ENCODE results near the gene FAM76B. TPM values are rescaled to one million over a fixed set of nuclear protein-coding genes. Genes with fewer than 3 reads are reported as not detected.

FAM76B gene
- total RNA-seq, 1 donor from 2014 or later: 6.5 TPM

DNA sequence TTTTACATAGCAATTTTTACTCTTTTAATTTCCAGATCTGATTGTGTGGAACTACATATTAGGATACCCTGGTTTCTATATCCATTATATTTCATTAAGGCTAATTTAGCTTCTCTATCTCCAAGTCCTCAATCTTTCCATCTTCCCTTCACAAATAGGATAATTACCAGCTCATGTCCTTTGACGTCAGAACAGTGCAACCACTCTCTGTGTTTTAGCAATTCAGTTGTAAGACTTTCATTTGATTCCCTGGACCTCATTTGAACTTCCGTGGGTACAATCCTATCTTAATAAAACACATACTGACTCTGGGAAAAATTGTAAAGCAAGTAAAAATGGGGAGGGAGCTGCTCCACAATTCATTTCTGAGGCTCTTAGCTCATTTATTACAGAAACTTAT is 52.8 kb downstream of the FAM76B start:
- Histone ChIP-seq H3K27ac (peak overlapping the region; percentile 47 to 54), H3K4me1 (peaks cover 6 to 11% of the 10 kb centered on the region in 2 donors), H3K36me3 (no peaks in the 10 kb centered on the region), H3K27me3 (no peaks in the 10 kb centered on the region), H3K9me3 (no peaks in the 10 kb centered on the region), H3K4me3 (no peak overlapping the region)
- no peak for DNase-seq (ENCODE audit: low spot score in 2 of 2)
- intact Hi-C loops (cut with DNase I): no loop called here
- TF ChIP-seq, protein P1, sequence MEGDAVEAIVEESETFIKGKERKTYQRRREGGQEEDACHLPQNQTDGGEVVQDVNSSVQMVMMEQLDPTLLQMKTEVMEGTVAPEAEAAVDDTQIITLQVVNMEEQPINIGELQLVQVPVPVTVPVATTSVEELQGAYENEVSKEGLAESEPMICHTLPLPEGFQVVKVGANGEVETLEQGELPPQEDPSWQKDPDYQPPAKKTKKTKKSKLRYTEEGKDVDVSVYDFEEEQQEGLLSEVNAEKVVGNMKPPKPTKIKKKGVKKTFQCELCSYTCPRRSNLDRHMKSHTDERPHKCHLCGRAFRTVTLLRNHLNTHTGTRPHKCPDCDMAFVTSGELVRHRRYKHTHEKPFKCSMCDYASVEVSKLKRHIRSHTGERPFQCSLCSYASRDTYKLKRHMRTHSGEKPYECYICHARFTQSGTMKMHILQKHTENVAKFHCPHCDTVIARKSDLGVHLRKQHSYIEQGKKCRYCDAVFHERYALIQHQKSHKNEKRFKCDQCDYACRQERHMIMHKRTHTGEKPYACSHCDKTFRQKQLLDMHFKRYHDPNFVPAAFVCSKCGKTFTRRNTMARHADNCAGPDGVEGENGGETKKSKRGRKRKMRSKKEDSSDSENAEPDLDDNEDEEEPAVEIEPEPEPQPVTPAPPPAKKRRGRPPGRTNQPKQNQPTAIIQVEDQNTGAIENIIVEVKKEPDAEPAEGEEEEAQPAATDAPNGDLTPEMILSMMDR (IDR thresholded peaks at IDR 0.05): no peak

DNA sequence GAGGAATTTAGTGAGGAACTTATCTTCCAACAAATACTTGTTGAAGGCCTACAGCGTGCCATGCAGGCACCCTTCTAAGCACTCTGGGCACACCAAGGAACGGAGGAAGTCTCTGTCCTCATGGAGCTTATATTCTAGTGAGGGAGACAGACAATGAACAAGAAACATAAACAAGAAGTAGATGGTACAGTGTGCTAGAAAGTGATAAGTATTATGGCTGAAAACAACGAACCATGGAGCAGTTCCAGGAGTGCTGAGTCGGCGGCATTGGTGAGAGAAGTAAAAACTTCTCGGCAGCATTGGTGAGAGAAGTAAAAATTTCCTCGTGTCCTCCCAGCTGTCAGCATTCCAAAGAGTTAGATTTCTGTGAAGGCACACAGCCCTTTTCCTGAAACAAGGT is 53.2 kb downstream of the FAM76B start:
- Histone ChIP-seq H3K4me1 (peaks cover 6 to 11% of the 10 kb centered on the region in 2 donors), H3K27me3 (no peaks in the 10 kb centered on the region), H3K27ac (peak overlapping the region; percentile 47 to 54), H3K36me3 (no peaks in the 10 kb centered on the region), H3K4me3 (no peak overlapping the region), H3K9me3 (no peaks in the 10 kb centered on the region)
- intact Hi-C loops (cut with DNase I): no loop called here
- TF ChIP-seq, protein P1 (IDR thresholded peaks at IDR 0.05): no peak
- no peak for DNase-seq (ENCODE audit: low spot score in 2 of 2)

DNA sequence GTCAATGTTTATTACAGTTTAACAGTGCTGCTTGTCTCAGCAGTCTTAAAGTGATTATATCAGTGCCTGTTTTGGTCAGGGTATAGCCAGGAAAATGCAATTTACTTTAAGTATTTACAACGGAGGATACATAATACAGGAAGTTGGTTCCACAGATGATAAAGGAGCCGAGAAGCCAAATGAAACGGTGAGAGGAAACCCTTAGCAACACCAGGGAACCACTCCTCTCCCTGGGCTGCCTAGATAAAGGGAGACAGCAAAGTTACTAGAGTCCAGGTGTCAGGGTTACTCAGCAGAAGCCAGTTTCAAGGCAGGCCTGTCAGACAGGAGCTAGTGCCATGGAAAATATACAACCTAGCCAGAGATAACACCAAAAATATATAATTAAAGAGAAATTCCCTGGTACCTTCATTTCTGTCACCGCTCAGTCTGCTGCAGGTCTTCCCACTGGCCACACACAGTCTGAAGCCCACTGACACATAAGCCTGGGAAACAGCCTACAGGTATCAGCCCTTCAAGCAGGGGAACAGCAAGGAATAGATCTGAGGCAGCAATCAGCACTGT is 55.5 kb downstream of the FAM76B start:
- Histone ChIP-seq H3K4me3 (no peak overlapping the region), H3K36me3 (no peaks in the 10 kb centered on the region), H3K27me3 (no peaks in the 10 kb centered on the region), H3K9me3 (no peaks in the 10 kb centered on the region), H3K27ac (no peak overlapping the region), H3K4me1 (peaks cover 6 to 11% of the 10 kb centered on the region in 2 donors)
- intact Hi-C loops (cut with DNase I): no loop called here
- TF ChIP-seq, protein P1 (IDR thresholded peaks at IDR 0.05): no peak
- DNase-seq (ENCODE audit: low spot score in 2 of 2): no peak

DNA sequence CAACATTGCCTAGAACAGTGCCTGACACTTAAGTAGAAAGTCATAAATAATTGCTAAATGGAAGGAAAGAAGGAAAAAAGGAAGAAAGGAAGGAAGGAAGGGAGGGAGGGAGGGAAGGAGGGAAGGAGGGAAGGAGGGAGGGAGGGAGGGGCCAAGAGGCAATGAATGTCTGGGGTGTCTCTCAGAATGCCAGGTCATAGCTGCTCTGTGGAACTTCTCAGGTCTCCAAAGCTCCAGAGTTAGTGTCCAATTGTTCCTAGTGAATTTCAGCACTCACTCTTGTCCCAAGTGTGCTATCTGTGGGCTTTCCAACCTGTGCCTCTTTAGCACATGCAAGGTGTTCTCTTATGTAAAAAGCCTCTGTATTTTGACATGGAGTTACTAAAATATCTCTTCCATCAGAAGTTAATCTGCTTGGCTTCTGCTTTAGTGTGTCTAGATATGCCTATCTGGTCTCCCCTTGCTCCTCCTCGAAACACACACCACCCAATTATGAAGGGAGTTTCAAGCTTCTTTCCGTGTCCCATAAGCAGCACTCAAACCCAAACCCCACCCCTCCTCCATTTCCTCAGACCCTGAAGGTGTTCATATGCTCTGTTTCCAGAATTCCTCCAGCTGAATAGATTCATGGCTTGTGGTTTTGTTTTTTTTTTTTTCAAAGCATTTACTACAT is 56.5 kb downstream of the FAM76B start:
- no peaks in the 10 kb centered on the region for H3K27me3 ChIP-seq
- H3K4me3 ChIP-seq: no peak overlapping the region
- TF ChIP-seq, protein P1 (IDR thresholded peaks at IDR 0.05): no peak
- H3K27ac ChIP-seq: no peak overlapping the region
- intact Hi-C loops (cut with DNase I): no loop called here
- DNase-seq (ENCODE audit: low spot score in 2 of 2): no peak
- peaks cover 6 to 11% of the 10 kb centered on the region in 2 donors for H3K4me1 ChIP-seq
- no peaks in the 10 kb centered on the region for H3K36me3 ChIP-seq
- H3K9me3 ChIP-seq: no peaks in the 10 kb centered on the region

DNA sequence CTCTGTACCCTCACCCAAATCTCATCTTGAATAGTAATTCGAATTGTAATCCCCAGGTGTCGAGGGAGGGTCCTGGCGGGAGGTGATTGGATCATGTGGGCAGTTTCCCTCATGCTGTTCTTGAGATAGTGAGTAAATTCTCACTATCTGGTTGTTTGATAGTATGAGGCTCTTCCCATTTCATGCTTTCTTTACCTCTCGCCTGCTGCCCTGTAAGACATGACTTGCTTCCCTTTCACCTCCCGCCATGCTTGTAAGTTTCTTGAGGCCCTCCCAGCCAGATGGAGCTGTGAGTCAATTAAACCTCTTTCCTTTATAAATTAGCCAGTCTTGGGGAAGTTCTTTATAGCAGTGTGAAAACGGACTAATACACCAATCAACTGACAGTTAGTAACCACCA is 60.1 kb downstream of the FAM76B start:
- Histone ChIP-seq H3K4me3 (no peak overlapping the region), H3K27ac (no peak overlapping the region), H3K9me3 (no peaks in the 10 kb centered on the region), H3K36me3 (no peaks in the 10 kb centered on the region), H3K4me1 (peaks cover 0 to 5% of the 10 kb centered on the region in 2 donors), H3K27me3 (no peaks in the 10 kb centered on the region)
- intact Hi-C loops (cut with DNase I): no loop called here
- DNase-seq (ENCODE audit: low spot score in 2 of 2): no peak
- TF ChIP-seq, protein P1 (IDR thresholded peaks at IDR 0.05): no peak

Data from ascending aorta (tissue), 2 donors.